Subcutaneous abdominal adipose tissue (tissue), 5 donors: ENCODE data around the gene USP10.

ENCODE experiments used
- H3K27ac ChIP-seq: one replicate; pipeline ENCODE4 v1.7.0; 2013; ENCODE audit warnings: low read depth, mild to moderate bottlenecking, inconsistent platforms, low read length, moderate library complexity
- H3K27me3 ChIP-seq, 5 donors: one replicate each; pipeline ENCODE4 v1.7.0; 2013; ENCODE audit warnings: low read length in 5 of 5, inconsistent platforms in 1 of 5; ENCODE audit not compliant: control insufficient read depth in 5 of 5, insufficient read depth in 4 of 5
- H3K36me3 ChIP-seq, 5 donors: one replicate each; pipeline ENCODE4 v1.7.0; 2013; ENCODE audit warnings: low read length in 5 of 5; ENCODE audit not compliant: control insufficient read depth in 5 of 5, insufficient read depth in 5 of 5
- H3K4me1 ChIP-seq, 5 donors: one replicate each; pipeline ENCODE4 v1.7.0; 2013; ENCODE audit warnings: low read length in 5 of 5, mild to moderate bottlenecking in 3 of 5, moderate library complexity in 1 of 5; ENCODE audit not compliant: control insufficient read depth in 5 of 5, insufficient read depth in 5 of 5
- H3K4me3 ChIP-seq, 5 donors: one replicate each; pipeline ENCODE4 v1.7.0; 2013; ENCODE audit warnings: low read length in 5 of 5, low read depth in 1 of 5
- H3K9ac ChIP-seq, 5 donors: one replicate each; pipeline ENCODE4 v1.7.0; 2013; ENCODE audit warnings: low read length in 5 of 5, mild to moderate bottlenecking in 4 of 5, moderate library complexity in 3 of 5
- H3K9me3 ChIP-seq, 5 donors: one replicate each; pipeline ENCODE4 v1.7.0; 2013; ENCODE audit warnings: low read length in 5 of 5; ENCODE audit not compliant: control insufficient read depth in 5 of 5
- donor health status: healthy.
- donor health status: healthy.
- donor health status: healthy.
- donor health status: healthy.
- donor health status: healthy.

The USP10 gene

GRCh38 chr16:84660973-84661372 lies 38.8 kb upstream of the USP10 start:
- Histone ChIP-seq H3K27me3 (no peaks in the 10 kb centered on the region), H3K4me1 (peaks cover 0 to 7% (median 4%) of the 10 kb centered on the region in 5 donors), H3K36me3 (peaks cover 5 to 95% (median 87%) of the 10 kb centered on the region in 5 donors), H3K9me3 (no peaks in the 10 kb centered on the region), H3K4me3 (no peak overlapping the region), H3K27ac (no peak overlapping the region), H3K9ac (no peak overlapping the region)

GRCh38 chr16:84661418-84662060 lies 38.3 kb upstream of the USP10 start:
- H3K36me3 ChIP-seq = peaks cover 5 to 99% (median 92%) of the 10 kb centered on the region in 5 donors
- H3K9me3 ChIP-seq = no peaks in the 10 kb centered on the region
- no peak overlapping the region for H3K4me3 ChIP-seq
- H3K4me1 ChIP-seq = peaks cover 0 to 7% (median 4%) of the 10 kb centered on the region in 5 donors
- H3K27me3 ChIP-seq = no peaks in the 10 kb centered on the region
- H3K27ac ChIP-seq = no peak overlapping the region
- H3K9ac ChIP-seq = no peak overlapping the region

GRCh38 chr16:84662471-84662870 lies 37.3 kb upstream of the USP10 start:
- H3K4me3 ChIP-seq = no peak overlapping the region
- H3K4me1 ChIP-seq = peaks cover 0 to 7% (median 4%) of the 10 kb centered on the region in 5 donors
- no peak overlapping the region for H3K27ac ChIP-seq
- no peaks in the 10 kb centered on the region for H3K27me3 ChIP-seq
- H3K9me3 ChIP-seq = no peaks in the 10 kb centered on the region
- H3K9ac ChIP-seq = no peak overlapping the region
- peaks cover 5 to 91% (median 84%) of the 10 kb centered on the region in 5 donors for H3K36me3 ChIP-seq

GRCh38 chr16:84663433-84664101 lies 36.2 kb upstream of the USP10 start:
- Histone ChIP-seq H3K9ac (no peak overlapping the region), H3K9me3 (no peaks in the 10 kb centered on the region), H3K4me1 (peaks cover 0 to 7% (median 5%) of the 10 kb centered on the region in 5 donors), H3K36me3 (peaks cover 5 to 90% (median 74%) of the 10 kb centered on the region in 5 donors), H3K27me3 (no peaks in the 10 kb centered on the region), H3K4me3 (no peak overlapping the region), H3K27ac (no peak overlapping the region)

GRCh38 chr16:84665359-84665758 lies 34.4 kb upstream of the USP10 start:
- Histone ChIP-seq H3K9ac (no peak overlapping the region), H3K36me3 (peaks cover 5 to 75% (median 56%) of the 10 kb centered on the region in 5 donors), H3K27ac (no peak overlapping the region), H3K4me1 (peaks cover 0 to 7% (median 5%) of the 10 kb centered on the region in 5 donors), H3K9me3 (no peaks in the 10 kb centered on the region), H3K27me3 (no peaks in the 10 kb centered on the region), H3K4me3 (no peak overlapping the region)

- Histone ChIP-seq H3K9ac (no peak overlapping the region), H3K36me3 (peaks cover 5 to 70% (median 51%) of the 10 kb centered on the region in 5 donors), H3K27me3 (no peaks in the 10 kb centered on the region), H3K27ac (no peak overlapping the region), H3K4me1 (peaks cover 0 to 7% (median 5%) of the 10 kb centered on the region in 5 donors), H3K4me3 (no peak overlapping the region), H3K9me3 (no peaks in the 10 kb centered on the region)
Observed at GRCh38 chr16:84665843-84666242, 34.0 kb upstream of the USP10 start.

GRCh38 chr16:84667600-84668309 lies 32.0 kb upstream of the USP10 start:
- no peak overlapping the region for H3K27ac ChIP-seq
- H3K27me3 ChIP-seq = no peaks in the 10 kb centered on the region
- no peaks in the 10 kb centered on the region for H3K9me3 ChIP-seq
- peaks cover 5 to 51% (median 32%) of the 10 kb centered on the region in 5 donors for H3K36me3 ChIP-seq
- H3K4me3 ChIP-seq = no peak overlapping the region
- peaks cover 0 to 7% (median 5%) of the 10 kb centered on the region in 5 donors for H3K4me1 ChIP-seq
- no peak overlapping the region for H3K9ac ChIP-seq

GRCh38 chr16:84670063-84670462 lies 29.7 kb upstream of the USP10 start:
- peaks cover 0 to 5% (median 0%) of the 10 kb centered on the region in 5 donors for H3K4me1 ChIP-seq
- H3K27me3 ChIP-seq = no peaks in the 10 kb centered on the region
- no peaks in the 10 kb centered on the region for H3K9me3 ChIP-seq
- H3K9ac ChIP-seq = no peak overlapping the region
- no peak overlapping the region for H3K4me3 ChIP-seq
- peaks cover 0 to 29% (median 14%) of the 10 kb centered on the region in 5 donors for H3K36me3 ChIP-seq
- H3K27ac ChIP-seq = no peak overlapping the region

- peak overlapping the region in 1 of 5 donors; percentile 23 for H3K4me3 ChIP-seq
- H3K4me1 ChIP-seq = peaks cover 0 to 3% (median 0%) of the 10 kb centered on the region in 5 donors
- H3K27ac ChIP-seq = no peak overlapping the region
- peaks cover 0 to 5% (median under 1%) of the 10 kb centered on the region in 5 donors for H3K27me3 ChIP-seq
- no peak overlapping the region for H3K9ac ChIP-seq
- peaks cover 0 to 13% (median 2%) of the 10 kb centered on the region in 5 donors for H3K36me3 ChIP-seq
- H3K9me3 ChIP-seq = no peaks in the 10 kb centered on the region
Observed at GRCh38 chr16:84672276-84673202, 27.3 kb upstream of the USP10 start.
